GM12873 (cell line): Measurements from ENCODE around the gene ANKRD24.

Experiments
- TF ChIP-seq, protein P1 (sequence below): IDR thresholded peaks from 2 replicates; pipeline ENCODE4 v1.5.1; 2012; ENCODE audit warnings: low read depth, mild to moderate bottlenecking, moderate library complexity, low read length, control low read depth; ENCODE audit not compliant: insufficient read depth; ENCODE audit errors: missing control alignments

ANKRD24 gene

GRCh38 chr19:4234142-4234861, 51.8 kb downstream of the ANKRD24 start:
- TF ChIP-seq, protein P1, sequence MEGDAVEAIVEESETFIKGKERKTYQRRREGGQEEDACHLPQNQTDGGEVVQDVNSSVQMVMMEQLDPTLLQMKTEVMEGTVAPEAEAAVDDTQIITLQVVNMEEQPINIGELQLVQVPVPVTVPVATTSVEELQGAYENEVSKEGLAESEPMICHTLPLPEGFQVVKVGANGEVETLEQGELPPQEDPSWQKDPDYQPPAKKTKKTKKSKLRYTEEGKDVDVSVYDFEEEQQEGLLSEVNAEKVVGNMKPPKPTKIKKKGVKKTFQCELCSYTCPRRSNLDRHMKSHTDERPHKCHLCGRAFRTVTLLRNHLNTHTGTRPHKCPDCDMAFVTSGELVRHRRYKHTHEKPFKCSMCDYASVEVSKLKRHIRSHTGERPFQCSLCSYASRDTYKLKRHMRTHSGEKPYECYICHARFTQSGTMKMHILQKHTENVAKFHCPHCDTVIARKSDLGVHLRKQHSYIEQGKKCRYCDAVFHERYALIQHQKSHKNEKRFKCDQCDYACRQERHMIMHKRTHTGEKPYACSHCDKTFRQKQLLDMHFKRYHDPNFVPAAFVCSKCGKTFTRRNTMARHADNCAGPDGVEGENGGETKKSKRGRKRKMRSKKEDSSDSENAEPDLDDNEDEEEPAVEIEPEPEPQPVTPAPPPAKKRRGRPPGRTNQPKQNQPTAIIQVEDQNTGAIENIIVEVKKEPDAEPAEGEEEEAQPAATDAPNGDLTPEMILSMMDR, result no peak

DNA sequence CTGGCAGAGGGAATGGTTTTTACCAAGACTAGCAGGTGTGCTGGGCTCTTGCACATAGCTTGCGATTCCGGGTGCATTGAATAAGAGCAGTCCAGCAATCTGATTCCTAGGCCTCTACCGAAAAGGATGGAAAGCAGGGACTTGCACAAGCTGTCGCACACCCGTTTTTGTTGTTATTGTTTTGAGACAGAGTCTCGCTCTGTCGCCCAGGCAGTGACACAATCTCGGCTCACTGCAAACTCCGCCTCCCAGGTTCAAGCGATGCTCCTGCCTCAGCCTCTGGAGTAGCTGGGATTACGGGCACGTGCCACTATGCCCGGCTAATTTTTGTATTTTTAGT, 52.3 kb downstream of the ANKRD24 start:
- TF ChIP-seq, protein P1, result no peak

DNA sequence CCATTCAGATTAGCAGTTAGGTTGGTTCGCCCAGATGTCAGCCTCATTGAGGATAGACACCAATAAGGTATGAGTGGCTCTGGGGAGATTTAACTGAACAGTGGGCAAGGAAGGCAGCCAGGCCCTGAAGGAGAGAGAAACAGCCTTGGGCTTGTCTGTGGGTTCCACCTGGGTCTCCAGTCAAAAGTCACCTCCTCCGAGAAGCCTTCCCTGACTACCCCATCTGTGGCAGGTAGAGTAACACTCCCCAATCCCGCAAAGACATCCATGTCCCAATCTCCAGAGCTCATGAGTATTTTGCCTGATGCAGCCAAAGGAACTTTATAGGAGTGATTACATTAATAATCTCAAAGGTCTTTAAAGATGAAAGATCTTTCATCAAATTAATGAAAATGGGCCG, 56.3 kb downstream of the ANKRD24 start:
- TF ChIP-seq, protein P1, result no peak

DNA sequence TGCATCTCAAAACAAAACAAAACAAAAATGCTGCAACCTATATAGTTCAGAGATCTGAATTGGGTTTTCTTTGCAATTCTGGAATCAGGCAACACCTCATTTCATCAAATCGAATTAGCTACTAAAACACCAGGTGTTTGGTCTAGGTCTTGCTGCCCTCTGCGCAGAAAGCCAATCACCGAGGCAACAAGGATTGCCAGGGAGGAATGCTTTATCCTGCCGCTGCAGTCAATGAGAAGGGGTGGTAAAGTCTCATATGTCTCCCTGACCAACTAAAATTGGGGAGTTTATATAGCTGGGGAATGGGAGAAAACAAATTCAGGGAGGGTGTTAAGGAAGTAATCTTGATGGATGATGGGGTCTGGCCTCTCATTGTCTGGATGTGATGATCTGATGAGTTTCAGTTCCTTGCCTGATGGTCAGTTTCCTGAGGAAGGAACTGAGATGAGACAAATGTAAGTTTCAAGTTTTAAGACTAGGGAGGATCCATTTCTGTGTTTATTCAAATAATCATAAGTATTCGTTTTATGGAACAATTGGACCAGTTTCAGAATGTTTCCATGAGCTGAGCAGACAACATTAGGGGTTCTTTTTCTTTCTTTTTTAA, 59.4 kb downstream of the ANKRD24 start:
- TF ChIP-seq, protein P1, result no peak

- TF ChIP-seq, protein P1, result peak; percentile 42
Measured at GRCh38 chr19:4246767-4247593, 64.5 kb downstream of the ANKRD24 start, which contains the start of gene YJU2. Gene YJU2 (plus strand): TSS chr19:4247080. CDS start chr19:4247147, 67 bp downstream.

- TF ChIP-seq, protein P1, result peak; percentile 51
Measured at GRCh38 chr19:4256563-4256962, 74.1 kb downstream of the ANKRD24 start.

- TF ChIP-seq, protein P1, result no peak
Measured at GRCh38 chr19:4257025-4257424, 74.5 kb downstream of the ANKRD24 start.
